ENCODE results near the gene CHKA.
"Not testable (repeated sequence)": the region's sequence is repeated elsewhere in the genome, so short reads cannot be mapped to it uniquely, and the experiment has no call there.

CHKA gene

GRCh38 chr11:68116126-68116525 lies 5.1 kb downstream of the CHKA start:
- no peak overlapping the region for H3K27ac Mint-ChIP-seq
- no peaks in the 10 kb centered on the region for H3K27me3 Mint-ChIP-seq (ENCODE audit: low read depth)
- H3K36me3 Mint-ChIP-seq (ENCODE audit: low read depth): peaks cover 2% of the 10 kb centered on the region
- no peaks in the 10 kb centered on the region for H3K9me3 Mint-ChIP-seq
- peaks cover 16% of the 10 kb centered on the region for H3K4me1 Mint-ChIP-seq (ENCODE audit: low read depth)
- H3K4me3 Mint-ChIP-seq: no peak overlapping the region
- no peak for DNase-seq (ENCODE audit: low spot score)

- Mint-ChIP-seq H3K27me3 (ENCODE audit: low read depth) (no peaks in the 10 kb centered on the region), H3K4me3 (no peak overlapping the region), H3K9me3 (no peaks in the 10 kb centered on the region), H3K36me3 (ENCODE audit: low read depth) (peaks cover 2% of the 10 kb centered on the region), H3K27ac (no peak overlapping the region), H3K4me1 (ENCODE audit: low read depth) (peaks cover 15% of the 10 kb centered on the region)
- DNase-seq (ENCODE audit: low spot score): no peak
These were observed 5.9 kb downstream of the CHKA start for GRCh38 chr11:68115285-68115684.

GRCh38 chr11:68113986-68114385 lies 7.2 kb downstream of the CHKA start:
- Mint-ChIP-seq H3K27ac (no peak overlapping the region), H3K36me3 (ENCODE audit: low read depth) (peaks cover 2% of the 10 kb centered on the region), H3K9me3 (no peaks in the 10 kb centered on the region), H3K4me1 (ENCODE audit: low read depth) (peaks cover 11% of the 10 kb centered on the region), H3K4me3 (no peak overlapping the region), H3K27me3 (ENCODE audit: low read depth) (no peaks in the 10 kb centered on the region)
- DNase-seq (ENCODE audit: low spot score): no peak

- no peak overlapping the region for H3K4me3 Mint-ChIP-seq
- H3K27me3 Mint-ChIP-seq (ENCODE audit: low read depth): no peaks in the 10 kb centered on the region
- H3K4me1 Mint-ChIP-seq (ENCODE audit: low read depth): no peaks in the 10 kb centered on the region
- peaks cover 4% of the 10 kb centered on the region for H3K36me3 Mint-ChIP-seq (ENCODE audit: low read depth)
- DNase-seq (ENCODE audit: low spot score): no peak
- no peaks in the 10 kb centered on the region for H3K9me3 Mint-ChIP-seq
- H3K27ac Mint-ChIP-seq: no peak overlapping the region
These were observed 13.5 kb downstream of the CHKA start for GRCh38 chr11:68107689-68108088.

- no peak for DNase-seq (ENCODE audit: low spot score)
- H3K4me3 Mint-ChIP-seq: no peak overlapping the region
- H3K27me3 Mint-ChIP-seq (ENCODE audit: low read depth): no peaks in the 10 kb centered on the region
- H3K9me3 Mint-ChIP-seq: no peaks in the 10 kb centered on the region
- peaks cover 2% of the 10 kb centered on the region for H3K36me3 Mint-ChIP-seq (ENCODE audit: low read depth)
- H3K27ac Mint-ChIP-seq: no peak overlapping the region
- no peaks in the 10 kb centered on the region for H3K4me1 Mint-ChIP-seq (ENCODE audit: low read depth)
These were observed 14.8 kb downstream of the CHKA start for GRCh38 chr11:68106165-68106940.

GRCh38 chr11:68099474-68100405 lies 21.4 kb downstream of the CHKA start:
- H3K4me1 Mint-ChIP-seq (ENCODE audit: low read depth): peaks cover 7% of the 10 kb centered on the region
- no peak overlapping the region for H3K27ac Mint-ChIP-seq
- H3K27me3 Mint-ChIP-seq (ENCODE audit: low read depth): no peaks in the 10 kb centered on the region
- peaks cover 2% of the 10 kb centered on the region for H3K36me3 Mint-ChIP-seq (ENCODE audit: low read depth)
- no peak for DNase-seq (ENCODE audit: low spot score)
- peak overlapping the region; percentile 24 for H3K4me3 Mint-ChIP-seq
- no peaks in the 10 kb centered on the region for H3K9me3 Mint-ChIP-seq

GRCh38 chr11:68099057-68099456 lies 22.1 kb downstream of the CHKA start:
- DNase-seq (ENCODE audit: low spot score): no peak
- no peak overlapping the region for H3K4me3 Mint-ChIP-seq
- H3K27ac Mint-ChIP-seq: no peak overlapping the region

GRCh38 chr11:68096962-68097361 lies 24.2 kb downstream of the CHKA start:
- Mint-ChIP-seq H3K27ac (no peak overlapping the region), H3K4me1 (ENCODE audit: low read depth) (peaks cover 7% of the 10 kb centered on the region), H3K27me3 (ENCODE audit: low read depth) (no peaks in the 10 kb centered on the region), H3K36me3 (ENCODE audit: low read depth) (no peaks in the 10 kb centered on the region), H3K4me3 (no peak overlapping the region), H3K9me3 (no peaks in the 10 kb centered on the region)
- DNase-seq (ENCODE audit: low spot score): no peak

More at GRCh38 chr11:68099057-68099456, 22.1 kb downstream of the CHKA start:
- Mint-ChIP-seq H3K27me3 (ENCODE audit: low read depth) (no peaks in the 10 kb centered on the region), H3K36me3 (ENCODE audit: low read depth) (peaks cover 2% of the 10 kb centered on the region), H3K9me3 (no peaks in the 10 kb centered on the region), H3K4me1 (ENCODE audit: low read depth) (peaks cover 7% of the 10 kb centered on the region)

GRCh38 chr11:68093565-68093964 lies 27.6 kb downstream of the CHKA start:
- no peak overlapping the region for H3K4me3 Mint-ChIP-seq
- H3K9me3 Mint-ChIP-seq: no peaks in the 10 kb centered on the region
- peaks cover 2% of the 10 kb centered on the region for H3K36me3 Mint-ChIP-seq (ENCODE audit: low read depth)
- no peaks in the 10 kb centered on the region for H3K4me1 Mint-ChIP-seq (ENCODE audit: low read depth)
- H3K27me3 Mint-ChIP-seq (ENCODE audit: low read depth): no peaks in the 10 kb centered on the region
- DNase-seq (ENCODE audit: low spot score): no peak
- H3K27ac Mint-ChIP-seq: no peak overlapping the region

- not testable (repeated sequence) for H3K36me3 Mint-ChIP-seq (ENCODE audit: low read depth)
These were observed 28.2 kb downstream of the CHKA start for GRCh38 chr11:68092946-68093345.

GRCh38 chr11:68092411-68092810 lies 28.8 kb downstream of the CHKA start:
- no peak overlapping the region for H3K4me3 Mint-ChIP-seq
- H3K9me3 Mint-ChIP-seq: no peaks in the 10 kb centered on the region
- no peak for DNase-seq (ENCODE audit: low spot score)
- H3K36me3 Mint-ChIP-seq (ENCODE audit: low read depth): peaks cover 2% of the 10 kb centered on the region
- H3K4me1 Mint-ChIP-seq (ENCODE audit: low read depth): no peaks in the 10 kb centered on the region
- no peaks in the 10 kb centered on the region for H3K27me3 Mint-ChIP-seq (ENCODE audit: low read depth)
- H3K27ac Mint-ChIP-seq: no peak overlapping the region

More at GRCh38 chr11:68092946-68093345, 28.2 kb downstream of the CHKA start:
- DNase-seq (ENCODE audit: low spot score); H3K9me3 Mint-ChIP-seq; H3K27me3 Mint-ChIP-seq (ENCODE audit: low read depth); H3K4me1 Mint-ChIP-seq (ENCODE audit: low read depth); H3K27ac Mint-ChIP-seq; H3K4me3 Mint-ChIP-seq: not testable (repeated sequence)

GRCh38 chr11:68090706-68091105 lies 30.5 kb downstream of the CHKA start:
- Mint-ChIP-seq H3K36me3 (ENCODE audit: low read depth) (peaks cover 2% of the 10 kb centered on the region), H3K4me1 (ENCODE audit: low read depth) (no peaks in the 10 kb centered on the region), H3K27ac (no peak overlapping the region), H3K9me3 (no peaks in the 10 kb centered on the region), H3K27me3 (ENCODE audit: low read depth) (no peaks in the 10 kb centered on the region), H3K4me3 (no peak overlapping the region)
- DNase-seq (ENCODE audit: low spot score): no peak

- H3K9me3 Mint-ChIP-seq: no peaks in the 10 kb centered on the region
- H3K4me1 Mint-ChIP-seq (ENCODE audit: low read depth): no peaks in the 10 kb centered on the region
- DNase-seq (ENCODE audit: low spot score): no peak
- H3K27me3 Mint-ChIP-seq (ENCODE audit: low read depth): no peaks in the 10 kb centered on the region
- no peak overlapping the region for H3K27ac Mint-ChIP-seq
- peaks cover 2% of the 10 kb centered on the region for H3K36me3 Mint-ChIP-seq (ENCODE audit: low read depth)
- H3K4me3 Mint-ChIP-seq: no peak overlapping the region
These were observed 30.9 kb downstream of the CHKA start for GRCh38 chr11:68090287-68090686.

- H3K27ac Mint-ChIP-seq: no peak overlapping the region
- H3K4me3 Mint-ChIP-seq: no peak overlapping the region
- DNase-seq (ENCODE audit: low spot score): no peak
- no peaks in the 10 kb centered on the region for H3K4me1 Mint-ChIP-seq (ENCODE audit: low read depth)
- H3K36me3 Mint-ChIP-seq (ENCODE audit: low read depth): peaks cover 2% of the 10 kb centered on the region
- no peaks in the 10 kb centered on the region for H3K9me3 Mint-ChIP-seq
- H3K27me3 Mint-ChIP-seq (ENCODE audit: low read depth): no peaks in the 10 kb centered on the region
These were observed 31.5 kb downstream of the CHKA start for GRCh38 chr11:68089679-68090078.
